Left lung (tissue), 10 donors: ENCODE data around the gene EXTL1. TPM values are rescaled to one million over a fixed set of nuclear protein-coding genes. Genes with fewer than 3 reads are reported as not detected.
A peak's percentile ranks its signal among the peaks of the same experiment; 100 is the strongest.

Source experiments
- ATAC-seq: fragments of 200-7000 bp; cut with Tn5 transposase; one replicate; pipeline ENCODE4 v1.9.1; 2020; ENCODE audit warnings: moderate library complexity
- DNase-seq, 4 donors: peaks; one replicate each; pipeline ENCODE4 v3.0.0-alpha.2; 2013 to 2020
- H3K27ac ChIP-seq, 2 donors: fragments of 200-600 bp; sonication (generic) in 1 of 2; one replicate each; pipeline versions ENCODE4 v1.5.0 to v1.8.0; 2020 to 2021
- H3K27me3 ChIP-seq, 2 donors: fragments of 200-600 bp; sonication (generic) in 1 of 2; one replicate each; pipeline versions ENCODE4 v1.5.0 to v1.8.0; 2020 to 2021
- H3K36me3 ChIP-seq, 2 donors: fragments of 200-600 bp; sonication (generic) in 1 of 2; one replicate each; pipeline versions ENCODE4 v1.5.0 to v1.8.0; 2020 to 2021
- H3K4me1 ChIP-seq, 2 donors: fragments of 200-600 bp; one replicate each; pipeline ENCODE4 v1.8.0; 2021
- H3K4me3 ChIP-seq, 2 donors: fragments of 200-600 bp; sonication (generic) in 1 of 2; one replicate each; pipeline versions ENCODE4 v1.5.0 to v1.8.0; 2020 to 2021; ENCODE audit warnings: mild to moderate bottlenecking in 1 of 2
- H3K9me3 ChIP-seq, 2 donors: fragments of 200-600 bp; sonication (generic) in 1 of 2; one replicate each; pipeline versions ENCODE4 v1.5.0 to v1.8.0; 2020 to 2021
- CTCF ChIP-seq, 2 donors: fragments of 200-600 bp; sonication (generic) in 1 of 2; IDR thresholded peaks; one replicate each; pipeline versions ENCODE4 v1.5.0 to v1.8.0; 2021; ENCODE audit warnings: antibody characterized with exemption in 2 of 2
- intact Hi-C, 2 donors: fragments of 100-400 bp; cut with DNase I; formaldehyde crosslinking; loops; one replicate each; pipeline versions ENCODE4 v1.11.2 to v1.14.2; 2022
- polyA plus RNA-seq, 6 donors: library from polyadenylated mRNA; unstranded; fragments of 120-200 nt; gene quantifications; one replicate each; pipeline ENCODE4 v1.2.1, GENCODE V29; 2013; ENCODE audit not compliant: insufficient read length in 6 of 6
- total RNA-seq, 2 donors: library from RNA; stranded (reverse); fragmentation: NEBNext Ultra II Directional; extraction: Animal tissue kit (Norgen Biotek cat#: 25700); gene quantifications; one replicate each; pipeline ENCODE4 v1.2.1, GENCODE V29; 2021
- donor health status: DM: no; HTN: yes; CAD: no.
- donor health status: DM: no; HTN: no; CAD: no.

Gene EXTL1
- total and polyA plus RNA-seq, 8 donors, result 0.13 to 1.0 (median 0.79) TPM

- intact Hi-C loops, result no loop called here
- no peak overlapping the region for H3K4me3 ChIP-seq
- peaks cover 28 to 81% of the 10 kb centered on the region in 2 donors for H3K27me3 ChIP-seq
- TF ChIP-seq CTCF (IDR thresholded peaks at IDR 0.05), result no peak
- no peak overlapping the region for H3K27ac ChIP-seq
- no peak for ATAC-seq
- DNase-seq, result no peak
- no peaks in the 10 kb centered on the region for H3K9me3 ChIP-seq
- peaks cover 6 to 14% of the 10 kb centered on the region in 2 donors for H3K4me1 ChIP-seq
- no peaks in the 10 kb centered on the region for H3K36me3 ChIP-seq
These were observed 20.4 kb downstream of the EXTL1 start for GRCh38 chr1:26041978-26042377.

DNA sequence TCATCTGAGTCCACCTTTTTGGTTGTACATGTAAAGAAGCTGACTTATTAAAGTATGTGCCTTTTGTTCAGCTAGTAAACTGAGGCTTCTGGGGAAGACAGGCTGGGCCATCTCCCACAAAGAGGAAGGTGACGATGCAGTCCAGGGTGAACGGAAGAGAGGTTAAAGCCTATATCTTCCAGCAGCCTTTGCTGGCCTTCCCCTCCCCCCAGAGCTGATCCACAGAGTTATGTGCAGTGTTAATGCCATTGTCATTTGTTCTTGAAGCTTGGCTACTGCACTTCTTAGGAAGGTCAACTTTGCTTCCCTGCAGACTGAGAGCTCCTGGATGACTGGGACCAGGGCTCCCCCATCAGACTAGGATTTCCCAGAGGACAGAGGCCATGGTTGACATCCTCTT, 22.2 kb downstream of the EXTL1 start:
- no peak for DNase-seq
- Histone ChIP-seq H3K4me1 (peaks cover 6 to 14% of the 10 kb centered on the region in 2 donors), H3K27me3 (peaks cover 45 to 89% of the 10 kb centered on the region in 2 donors), H3K27ac (no peak overlapping the region), H3K9me3 (no peaks in the 10 kb centered on the region), H3K36me3 (no peaks in the 10 kb centered on the region), H3K4me3 (no peak overlapping the region)
- no peak for ATAC-seq
- intact Hi-C loops, result no loop called here
- no peak for TF ChIP-seq CTCF (IDR thresholded peaks at IDR 0.05)

- no peak for TF ChIP-seq CTCF (IDR thresholded peaks at IDR 0.05)
- H3K27me3 ChIP-seq, result peaks cover 45 to 91% of the 10 kb centered on the region in 2 donors
- no peak for DNase-seq
- H3K36me3 ChIP-seq, result no peaks in the 10 kb centered on the region
- no peak overlapping the region for H3K4me3 ChIP-seq
- peaks cover 6 to 14% of the 10 kb centered on the region in 2 donors for H3K4me1 ChIP-seq
- no peak overlapping the region for H3K27ac ChIP-seq
- no peaks in the 10 kb centered on the region for H3K9me3 ChIP-seq
- intact Hi-C loops, result no loop called here
- ATAC-seq, result no peak
These were observed 22.8 kb downstream of the EXTL1 start for GRCh38 chr1:26044414-26044813.

DNA sequence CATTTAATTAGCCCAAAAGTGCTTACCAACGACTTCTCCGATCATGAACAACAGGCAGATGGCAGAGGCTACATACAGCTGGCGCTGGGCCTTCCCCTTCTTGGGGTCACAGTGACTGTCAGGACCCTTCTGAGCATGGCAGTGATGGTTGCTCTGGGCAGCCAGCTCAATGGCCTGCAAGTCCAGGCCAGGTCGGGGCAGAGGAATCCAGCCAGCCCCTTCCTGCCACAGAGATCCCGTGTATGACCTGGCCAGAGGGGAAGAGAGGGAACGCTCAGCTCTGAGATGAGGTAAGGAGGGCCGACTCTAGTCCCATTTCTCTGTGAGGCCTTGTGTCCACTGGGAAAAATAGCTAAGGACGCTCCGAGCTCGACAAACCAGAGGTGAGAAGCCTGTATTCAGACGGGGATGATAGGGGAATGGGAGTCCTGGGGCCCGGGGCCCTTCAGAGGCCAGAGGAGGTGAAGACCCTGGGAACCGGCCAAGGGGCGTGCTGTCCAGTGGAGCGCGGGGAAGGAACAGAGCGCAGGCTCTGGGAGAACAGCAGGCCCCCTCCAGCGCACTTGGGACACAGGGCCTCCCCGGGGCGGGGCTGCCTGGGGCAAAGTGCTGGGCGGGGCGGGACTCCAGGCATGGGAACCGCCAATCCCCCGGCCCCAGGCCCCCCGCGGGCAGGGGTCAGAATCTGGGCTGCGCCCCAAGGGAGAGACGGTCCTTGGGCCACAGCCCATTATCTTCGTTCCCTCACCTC, 23.6 kb downstream of the EXTL1 start:
- intact Hi-C loops, result no loop called here
- no peak for TF ChIP-seq CTCF (IDR thresholded peaks at IDR 0.05)
- Histone ChIP-seq H3K4me3 (no peak overlapping the region), H3K27ac (no peak overlapping the region), H3K4me1 (peaks cover 6 to 14% of the 10 kb centered on the region in 2 donors), H3K9me3 (no peaks in the 10 kb centered on the region), H3K36me3 (no peaks in the 10 kb centered on the region), H3K27me3 (peaks cover 45 to 83% of the 10 kb centered on the region in 2 donors)
- no peak for DNase-seq
- peak; percentile 14 for ATAC-seq

GRCh38 chr1:26045722-26046245, 24.2 kb downstream of the EXTL1 start, which contains the start of gene SLC30A2:
Gene SLC30A2, minus strand, starts transcription at chr1:26046118. Its CDS starts 222 bp downstream, at chr1:26045896.
- H3K27me3 ChIP-seq, result peaks cover 45 to 82% of the 10 kb centered on the region in 2 donors
- H3K4me3 ChIP-seq, result no peak within 1 kb of the TSS

More at GRCh38 chr1:26045722-26046245, 24.2 kb downstream of the EXTL1 start, which contains the start of gene SLC30A2:
- H3K9me3 ChIP-seq, result no peaks in the 10 kb centered on the region
- DNase-seq (peak in 1 of 4 donors; percentile 32), ATAC-seq (peak; percentile 12)
- TF ChIP-seq CTCF (IDR thresholded peaks at IDR 0.05), result no peak
- no peak within 1 kb of the TSS for H3K27ac ChIP-seq
- intact Hi-C loops, result no loop called here
- H3K36me3 ChIP-seq, result no peaks in the 10 kb centered on the region
- peaks cover 6 to 14% of the 10 kb centered on the region in 2 donors for H3K4me1 ChIP-seq
